WERI-Rb-1 (cell line): ENCODE data around the gene HINT1.

Experiments
- DNase-seq: peaks from one replicate; pipeline ENCODE4 v3.0.0-alpha.2; 2020
- H3K27ac ChIP-seq: fragments of 250-450 bp; sonication (Bioruptor Pico); 2 replicates; pipeline ENCODE4 v1.5.1; 2020; ENCODE audit warnings: mild to moderate bottlenecking, moderate library complexity
- H3K27me3 ChIP-seq: fragments of 250-450 bp; sonication (Bioruptor Pico); 2 replicates; pipeline ENCODE4 v1.5.1; 2021; ENCODE audit warnings: mild to moderate bottlenecking, low read depth, moderate library complexity; ENCODE audit not compliant: insufficient read depth, severe bottlenecking
- H3K36me3 ChIP-seq: fragments of 250-450 bp; sonication (Bioruptor Pico); 2 replicates; pipeline ENCODE4 v1.5.1; 2020; ENCODE audit warnings: mild to moderate bottlenecking, moderate library complexity
- H3K4me3 ChIP-seq: 2 replicates; pipeline ENCODE4 v1.5.1; 2011; ENCODE audit warnings: low read depth, mild to moderate bottlenecking, control low read depth, low read length
- H3K9me3 ChIP-seq: fragments of 250-450 bp; sonication (Bioruptor Pico); 2 replicates; pipeline ENCODE4 v1.5.1; 2021; ENCODE audit warnings: mild to moderate bottlenecking, moderate library complexity; ENCODE audit not compliant: severe bottlenecking
- TF ChIP-seq, protein P1 (sequence below): IDR thresholded peaks from 2 replicates; pipeline ENCODE4 v1.5.1; 2011; ENCODE audit warnings: low read depth, mild to moderate bottlenecking, control low read depth, inconsistent platforms, low read length

Gene HINT1

DNA sequence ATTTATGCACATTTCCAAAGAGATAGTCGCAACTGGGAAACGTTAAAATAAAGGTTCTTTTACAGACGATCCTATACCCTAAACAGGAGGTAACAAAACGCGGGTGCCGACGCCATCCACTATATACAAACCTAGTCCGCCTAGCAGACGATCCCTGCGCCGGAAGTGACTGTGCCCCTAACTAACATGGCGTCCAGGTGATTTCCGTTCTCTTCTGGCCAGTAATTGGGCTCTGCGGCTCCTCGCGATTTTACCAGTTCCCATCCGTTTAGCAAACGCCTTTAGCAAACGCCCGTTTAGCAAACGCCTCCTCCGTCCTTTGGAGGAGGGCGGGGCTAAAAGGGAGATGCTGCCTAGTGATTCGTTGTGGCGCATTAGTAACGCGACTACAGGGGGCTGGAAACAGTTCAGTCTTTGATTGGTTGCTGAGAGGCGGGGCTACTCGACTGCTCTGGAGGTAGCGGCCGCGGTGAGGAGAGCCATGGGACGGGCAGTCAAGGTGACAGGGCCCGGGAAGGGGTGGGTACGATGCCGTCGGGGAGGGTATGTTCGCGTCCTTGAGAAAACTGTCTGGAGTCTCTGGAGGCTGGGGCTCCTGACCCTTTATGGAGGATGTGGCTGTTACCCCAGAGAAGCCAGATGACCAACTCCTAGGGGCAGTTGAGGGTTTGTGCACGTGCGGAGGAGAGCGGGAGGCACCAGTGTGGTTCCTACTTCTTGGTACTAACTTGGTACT lies 5.7 kb upstream of the HINT1 start, which contains the start of gene LYRM7:
TSS of gene LYRM7 (plus strand) at position 405 of the 736 bp plus-strand sequence. CDS start at position 482, 77 bp downstream.
- TF ChIP-seq, protein P1, sequence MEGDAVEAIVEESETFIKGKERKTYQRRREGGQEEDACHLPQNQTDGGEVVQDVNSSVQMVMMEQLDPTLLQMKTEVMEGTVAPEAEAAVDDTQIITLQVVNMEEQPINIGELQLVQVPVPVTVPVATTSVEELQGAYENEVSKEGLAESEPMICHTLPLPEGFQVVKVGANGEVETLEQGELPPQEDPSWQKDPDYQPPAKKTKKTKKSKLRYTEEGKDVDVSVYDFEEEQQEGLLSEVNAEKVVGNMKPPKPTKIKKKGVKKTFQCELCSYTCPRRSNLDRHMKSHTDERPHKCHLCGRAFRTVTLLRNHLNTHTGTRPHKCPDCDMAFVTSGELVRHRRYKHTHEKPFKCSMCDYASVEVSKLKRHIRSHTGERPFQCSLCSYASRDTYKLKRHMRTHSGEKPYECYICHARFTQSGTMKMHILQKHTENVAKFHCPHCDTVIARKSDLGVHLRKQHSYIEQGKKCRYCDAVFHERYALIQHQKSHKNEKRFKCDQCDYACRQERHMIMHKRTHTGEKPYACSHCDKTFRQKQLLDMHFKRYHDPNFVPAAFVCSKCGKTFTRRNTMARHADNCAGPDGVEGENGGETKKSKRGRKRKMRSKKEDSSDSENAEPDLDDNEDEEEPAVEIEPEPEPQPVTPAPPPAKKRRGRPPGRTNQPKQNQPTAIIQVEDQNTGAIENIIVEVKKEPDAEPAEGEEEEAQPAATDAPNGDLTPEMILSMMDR = no peak
- H3K9me3 ChIP-seq = no peaks in the 10 kb centered on the region
- H3K36me3 ChIP-seq = no peaks in the 10 kb centered on the region
- H3K4me3 ChIP-seq = peak within 1 kb of the TSS; percentile 64
- peak; percentile 98 for DNase-seq
- H3K27me3 ChIP-seq = no peaks in the 10 kb centered on the region
- peak within 1 kb of the TSS; percentile 68 for H3K27ac ChIP-seq

GRCh38 chr5:131169810-131170539 lies 4.9 kb upstream of the HINT1 start:
- Histone ChIP-seq H3K9me3 (no peaks in the 10 kb centered on the region), H3K27ac (peak overlapping the region; percentile 68), H3K27me3 (no peaks in the 10 kb centered on the region), H3K4me3 (peak overlapping the region; percentile 64), H3K36me3 (no peaks in the 10 kb centered on the region)
- TF ChIP-seq, protein P1 = no peak
- DNase-seq = no peak

- Histone ChIP-seq H3K27me3 (no peaks in the 10 kb centered on the region), H3K4me3 (no peak overlapping the region), H3K36me3 (peaks cover 5% of the 10 kb centered on the region), H3K9me3 (no peaks in the 10 kb centered on the region), H3K27ac (no peak overlapping the region)
- TF ChIP-seq, protein P1 = no peak
- no peak for DNase-seq
Measured at GRCh38 chr5:131167615-131168014, 2.6 kb upstream of the HINT1 start.

DNA sequence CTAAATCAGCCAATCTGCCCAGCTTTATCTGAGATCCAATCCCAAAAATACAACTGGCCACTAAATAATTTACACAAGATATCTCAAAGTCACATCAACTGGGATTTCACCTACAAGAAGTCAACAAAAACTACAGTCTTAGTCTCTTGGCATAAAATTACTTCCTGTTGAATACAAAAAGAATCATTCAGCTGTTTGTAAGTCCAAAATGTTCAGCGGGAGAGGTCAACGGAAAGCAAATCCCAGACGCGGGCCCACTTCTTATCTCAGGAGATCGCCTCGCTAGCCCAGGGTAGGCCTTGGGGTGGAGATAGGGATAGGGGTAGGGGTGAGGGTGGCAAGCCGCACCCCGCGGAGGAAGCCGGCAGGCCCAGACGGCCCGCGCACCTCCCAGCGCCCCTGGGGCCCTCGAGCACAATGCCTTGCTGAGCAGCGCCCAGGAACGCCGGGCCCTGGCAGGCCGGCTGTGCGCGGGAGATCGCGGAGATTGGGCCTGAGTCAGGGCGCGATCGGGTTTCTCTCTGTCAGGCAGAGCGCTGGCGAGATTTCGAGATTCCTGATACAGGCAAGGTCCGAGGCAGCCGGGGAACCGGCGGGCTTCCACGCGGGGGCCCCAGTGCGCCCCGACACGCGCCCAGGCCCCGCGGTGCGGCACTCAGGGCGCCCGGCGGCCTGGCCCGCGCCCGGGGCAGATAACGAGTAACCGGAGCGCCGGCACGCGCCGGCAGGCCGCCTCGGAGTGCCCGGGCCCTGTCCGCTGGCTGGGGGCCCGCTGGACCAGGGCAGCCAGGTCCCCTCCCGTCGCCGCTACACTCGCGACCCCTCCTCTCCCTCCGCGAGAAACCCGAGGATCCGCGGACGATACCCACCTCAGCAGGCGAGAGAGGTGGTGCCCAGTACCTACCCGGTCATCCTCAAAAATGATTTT lies 601 bp downstream of the HINT1 start:
- Histone ChIP-seq H3K27ac (peak overlapping the region; percentile 93), H3K4me3 (peak overlapping the region; percentile 98), H3K9me3 (no peaks in the 10 kb centered on the region), H3K27me3 (no peaks in the 10 kb centered on the region), H3K36me3 (peaks cover 36% of the 10 kb centered on the region)
- TF ChIP-seq, protein P1 = no peak
- peak; percentile 58 for DNase-seq

DNA sequence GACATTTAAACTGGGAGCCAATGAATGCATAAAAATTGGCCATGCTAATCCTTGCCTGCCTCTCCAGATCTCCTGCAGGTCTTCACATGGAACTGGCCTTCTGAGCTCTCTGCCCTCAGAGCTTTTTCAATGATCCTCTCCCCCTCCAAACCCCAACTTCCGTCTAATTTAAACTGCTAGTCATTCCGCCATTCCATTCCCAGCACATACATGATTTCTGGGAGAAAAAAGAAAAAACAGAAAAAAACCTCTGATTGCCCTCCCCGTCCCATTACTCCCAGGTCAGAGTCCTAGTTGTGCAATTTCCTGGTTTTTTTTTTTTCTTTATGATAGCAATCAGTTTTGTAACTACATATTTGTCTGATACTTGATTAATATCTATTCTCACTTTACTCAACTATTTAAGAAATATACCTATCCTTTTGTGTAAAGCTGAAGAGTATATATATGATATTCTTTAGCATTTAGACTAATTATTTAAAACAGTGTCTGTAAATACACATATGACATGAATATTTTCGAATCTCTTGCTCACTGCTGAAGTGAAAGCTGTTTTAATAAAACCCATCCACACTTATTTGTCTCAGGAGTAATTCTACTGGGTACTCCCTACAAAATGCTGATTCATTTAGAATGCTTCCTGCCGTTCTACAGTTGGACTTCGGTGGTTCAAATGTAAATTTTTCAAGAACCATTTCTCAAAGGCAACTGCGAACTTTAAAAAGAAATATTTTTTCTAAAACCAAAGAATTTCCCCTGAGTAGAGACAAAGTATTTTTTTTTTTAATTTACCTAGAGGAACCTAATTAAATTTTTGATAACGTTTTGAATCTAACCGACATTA lies 1.6 kb downstream of the HINT1 start:
- H3K4me3 ChIP-seq = peak overlapping the region; percentile 98
- H3K9me3 ChIP-seq = no peaks in the 10 kb centered on the region
- H3K36me3 ChIP-seq = peaks cover 45% of the 10 kb centered on the region
- H3K27me3 ChIP-seq = no peaks in the 10 kb centered on the region
- DNase-seq = no peak
- TF ChIP-seq, protein P1 = no peak
- peak overlapping the region; percentile 93 for H3K27ac ChIP-seq
